Sigmoid colon (tissue), 7 donors: ENCODE results near the gene HMCN2. TPM values are rescaled to one million over a fixed set of nuclear protein-coding genes. Genes with fewer than 3 reads are reported as not detected.

Experiments used
- DNase-seq: peaks from one replicate; pipeline ENCODE4 v3.0.0-alpha.2; 2019
- H3K27ac ChIP-seq, 4 donors: fragments of 200-600 bp; sonication (generic); one replicate each; pipeline ENCODE4 v1.5.1; 2016 to 2019; ENCODE audit warnings: mild to moderate bottlenecking in 1 of 4
- H3K27me3 ChIP-seq, 3 donors: fragments of 200-600 bp; sonication (generic); one replicate each; pipeline ENCODE4 v1.5.1; 2019; ENCODE audit warnings: mild to moderate bottlenecking in 1 of 3
- H3K36me3 ChIP-seq, 4 donors: fragments of 200-600 bp; sonication (generic); one replicate each; pipeline ENCODE4 v1.5.1; 2016 to 2019
- H3K4me1 ChIP-seq, 4 donors: fragments of 200-600 bp; sonication (generic); one replicate each; pipeline ENCODE4 v1.5.1; 2017 to 2019
- H3K4me3 ChIP-seq, 4 donors: fragments of 200-600 bp; sonication (generic); one replicate each; pipeline ENCODE4 v1.5.1; 2017 to 2019; ENCODE audit warnings: mild to moderate bottlenecking in 2 of 4, moderate library complexity in 1 of 4
- H3K9me3 ChIP-seq, 4 donors: fragments of 200-600 bp in 3 of 4; sonication (generic) in 3 of 4; one replicate each; pipeline versions ENCODE4 v1.5.1 to v1.6.1; 2013 to 2019
- EP300 ChIP-seq, 4 donors: sonication (generic); formaldehyde crosslinking; IDR thresholded peaks; one replicate each; pipeline ENCODE4 v1.6.1; 2017; ENCODE audit warnings: antibody characterized with exemption in 4 of 4
- POLR2A ChIP-seq, 2 donors: fragments of 450-650 bp; IDR thresholded peaks; one replicate each; pipeline ENCODE4 v1.6.1; 2016; ENCODE audit warnings: antibody characterized with exemption in 2 of 2, mild to moderate bottlenecking in 2 of 2, moderate library complexity in 2 of 2
- POLR2AphosphoS5 ChIP-seq, 4 donors: sonication (generic); formaldehyde crosslinking; IDR thresholded peaks; one replicate each; pipeline ENCODE4 v1.6.1; 2017; ENCODE audit warnings: antibody characterized with exemption in 4 of 4
- WGBS, 2 donors: extraction: QIAGEN DNeasy Blood & Tissue Kit; methylation state at CpG; one replicate each; pipeline ENCODE4 v1.1.7; 2013; 5-methylcytosine and 5-hydroxymethylcytosine counted together
- intact Hi-C: fragments of 100-400 bp; cut with DNase I; formaldehyde crosslinking; loops from one replicate; pipeline ENCODE4 v1.15.1; 2023
- polyA plus RNA-seq, 3 donors: library from polyadenylated mRNA; stranded (reverse); fragments of 200-250 nt; gene quantifications; one replicate each; pipeline ENCODE4 v1.2.3, GENCODE V29; 2013
- total RNA-seq, 4 donors: library from RNA; depleted of rRNA; stranded (reverse); fragments of >200 nt; gene quantifications; one replicate each; pipeline ENCODE4 v1.1.0, GENCODE V29; 2016
- TF ChIP-seq, protein P1 (sequence below), 4 experiments: fragments of 450-650 bp in 3 of 4; fragments of 200-600 bp in 1 of 4; IDR thresholded peaks; one replicate each; pipeline ENCODE4 v1.5.1; 2016 to 2019; ENCODE audit warnings: antibody characterized with exemption in 4 of 4, mild to moderate bottlenecking in 3 of 4, moderate library complexity in 2 of 4
- donor health status: healthy with polysubstance abuse.
- donor health status: Bipolar disorder and iron deficiency.
- donor health status: healthy.

The HMCN2 gene
- total and polyA plus RNA-seq, 7 donors = 3.6 to 106 (median 13.2) TPM

DNA sequence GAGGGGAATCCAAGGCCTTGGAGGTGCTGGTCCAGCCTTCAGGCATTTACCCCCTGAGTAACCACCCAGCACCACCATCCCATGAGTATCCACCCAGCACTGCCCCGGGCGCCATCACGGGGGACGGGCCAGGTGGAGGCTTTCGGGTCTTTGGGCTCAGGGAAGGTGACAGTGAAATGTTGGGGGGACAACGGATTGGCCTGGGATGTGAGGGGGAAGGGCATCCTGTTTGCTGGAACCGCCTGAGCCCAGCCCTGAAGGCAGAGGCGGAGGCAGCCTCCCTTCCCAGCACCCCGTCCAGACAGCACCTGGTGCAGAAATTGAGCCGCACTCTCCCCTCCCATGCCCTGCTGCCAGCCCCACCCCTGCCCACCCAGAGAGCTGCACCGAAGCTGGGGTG lies 196.2 kb downstream of the HMCN2 start:
- TF ChIP-seq POLR2A (IDR thresholded peaks at IDR 0.05) (no peak), POLR2AphosphoS5 (IDR thresholded peaks at IDR 0.05) (no peak), EP300 (IDR thresholded peaks at IDR 0.05) (no peak)
- TF ChIP-seq, protein P1, sequence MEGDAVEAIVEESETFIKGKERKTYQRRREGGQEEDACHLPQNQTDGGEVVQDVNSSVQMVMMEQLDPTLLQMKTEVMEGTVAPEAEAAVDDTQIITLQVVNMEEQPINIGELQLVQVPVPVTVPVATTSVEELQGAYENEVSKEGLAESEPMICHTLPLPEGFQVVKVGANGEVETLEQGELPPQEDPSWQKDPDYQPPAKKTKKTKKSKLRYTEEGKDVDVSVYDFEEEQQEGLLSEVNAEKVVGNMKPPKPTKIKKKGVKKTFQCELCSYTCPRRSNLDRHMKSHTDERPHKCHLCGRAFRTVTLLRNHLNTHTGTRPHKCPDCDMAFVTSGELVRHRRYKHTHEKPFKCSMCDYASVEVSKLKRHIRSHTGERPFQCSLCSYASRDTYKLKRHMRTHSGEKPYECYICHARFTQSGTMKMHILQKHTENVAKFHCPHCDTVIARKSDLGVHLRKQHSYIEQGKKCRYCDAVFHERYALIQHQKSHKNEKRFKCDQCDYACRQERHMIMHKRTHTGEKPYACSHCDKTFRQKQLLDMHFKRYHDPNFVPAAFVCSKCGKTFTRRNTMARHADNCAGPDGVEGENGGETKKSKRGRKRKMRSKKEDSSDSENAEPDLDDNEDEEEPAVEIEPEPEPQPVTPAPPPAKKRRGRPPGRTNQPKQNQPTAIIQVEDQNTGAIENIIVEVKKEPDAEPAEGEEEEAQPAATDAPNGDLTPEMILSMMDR (IDR thresholded peaks at IDR 0.05) = no peak
- no peak for DNase-seq
- 82 to 85% methylated on average over 11 of the region's 11 CpGs for WGBS, 2 donors
- intact Hi-C loops = loop anchor here (1.0 kb wide), 1 partner anchor 221 kb away; no protein-coding TSS in a partner anchor
- Histone ChIP-seq H3K4me1 (peaks cover 0 to 8% (median 6%) of the 10 kb centered on the region in 4 donors), H3K9me3 (no peaks in the 10 kb centered on the region), H3K4me3 (no peak overlapping the region), H3K36me3 (peaks cover 0 to 31% (median 5%) of the 10 kb centered on the region in 4 donors), H3K27me3 (peaks cover 0 to 3% (median 0%) of the 10 kb centered on the region in 3 donors), H3K27ac (no peak overlapping the region)

DNA sequence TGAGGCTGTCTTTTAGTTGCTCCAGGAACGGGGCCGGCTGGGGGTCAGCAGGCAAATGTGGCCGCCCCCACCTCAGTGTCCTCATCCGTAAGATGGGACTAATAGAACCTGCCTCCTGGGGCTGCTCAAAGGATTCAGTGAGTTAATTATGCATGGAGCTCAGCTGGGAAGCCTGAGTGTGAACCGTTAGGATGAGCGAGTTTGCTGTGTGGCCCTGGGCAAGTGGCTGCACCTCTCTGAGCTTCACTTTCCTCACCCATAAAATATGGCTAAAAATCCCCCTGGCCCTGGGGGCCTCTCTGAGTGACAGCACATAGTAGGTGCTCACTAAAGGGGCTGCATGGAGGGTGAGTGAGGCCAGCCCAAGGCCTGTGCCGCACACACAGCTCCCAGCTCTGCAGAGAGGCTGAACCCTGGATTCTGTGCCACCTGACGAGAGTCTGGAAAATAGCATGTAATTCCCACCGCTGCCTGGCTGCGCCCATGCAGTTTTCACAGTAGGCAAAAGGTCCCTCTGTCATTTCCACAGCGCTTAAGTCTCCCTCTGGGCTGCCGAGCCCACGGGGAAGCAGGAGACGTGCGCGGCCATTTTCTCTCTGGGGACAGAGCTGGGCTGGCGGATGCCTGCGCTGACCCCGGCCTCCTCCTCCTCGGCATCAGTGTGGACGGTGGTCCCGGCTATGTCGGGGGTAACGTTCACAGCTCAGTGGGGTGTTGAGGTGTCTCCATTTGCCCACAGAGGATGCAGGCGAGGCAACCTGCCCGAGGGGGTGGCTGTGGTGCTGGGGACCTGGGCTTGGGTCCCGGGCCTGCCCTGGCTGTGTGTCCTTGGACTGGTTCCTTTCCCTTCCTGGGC lies 197.4 kb downstream of the HMCN2 start:
- H3K36me3 ChIP-seq = peaks cover 0 to 37% (median 6%) of the 10 kb centered on the region in 4 donors
- peaks cover 0 to 8% (median 6%) of the 10 kb centered on the region in 4 donors for H3K4me1 ChIP-seq
- no peak overlapping the region for H3K4me3 ChIP-seq
- no peaks in the 10 kb centered on the region for H3K9me3 ChIP-seq
- intact Hi-C loops = no loop called here
- no peak overlapping the region for H3K27ac ChIP-seq
- TF ChIP-seq POLR2AphosphoS5 (IDR thresholded peaks at IDR 0.05) (no peak), EP300 (IDR thresholded peaks at IDR 0.05) (no peak), POLR2A (IDR thresholded peaks at IDR 0.05) (no peak)
- TF ChIP-seq, protein P1 (IDR thresholded peaks at IDR 0.05) = no peak
- WGBS, 2 donors = 91 to 93% methylated on average over 27 of the region's 27 CpGs
- DNase-seq = no peak
- H3K27me3 ChIP-seq = peaks cover 0 to 3% (median 0%) of the 10 kb centered on the region in 3 donors

DNA sequence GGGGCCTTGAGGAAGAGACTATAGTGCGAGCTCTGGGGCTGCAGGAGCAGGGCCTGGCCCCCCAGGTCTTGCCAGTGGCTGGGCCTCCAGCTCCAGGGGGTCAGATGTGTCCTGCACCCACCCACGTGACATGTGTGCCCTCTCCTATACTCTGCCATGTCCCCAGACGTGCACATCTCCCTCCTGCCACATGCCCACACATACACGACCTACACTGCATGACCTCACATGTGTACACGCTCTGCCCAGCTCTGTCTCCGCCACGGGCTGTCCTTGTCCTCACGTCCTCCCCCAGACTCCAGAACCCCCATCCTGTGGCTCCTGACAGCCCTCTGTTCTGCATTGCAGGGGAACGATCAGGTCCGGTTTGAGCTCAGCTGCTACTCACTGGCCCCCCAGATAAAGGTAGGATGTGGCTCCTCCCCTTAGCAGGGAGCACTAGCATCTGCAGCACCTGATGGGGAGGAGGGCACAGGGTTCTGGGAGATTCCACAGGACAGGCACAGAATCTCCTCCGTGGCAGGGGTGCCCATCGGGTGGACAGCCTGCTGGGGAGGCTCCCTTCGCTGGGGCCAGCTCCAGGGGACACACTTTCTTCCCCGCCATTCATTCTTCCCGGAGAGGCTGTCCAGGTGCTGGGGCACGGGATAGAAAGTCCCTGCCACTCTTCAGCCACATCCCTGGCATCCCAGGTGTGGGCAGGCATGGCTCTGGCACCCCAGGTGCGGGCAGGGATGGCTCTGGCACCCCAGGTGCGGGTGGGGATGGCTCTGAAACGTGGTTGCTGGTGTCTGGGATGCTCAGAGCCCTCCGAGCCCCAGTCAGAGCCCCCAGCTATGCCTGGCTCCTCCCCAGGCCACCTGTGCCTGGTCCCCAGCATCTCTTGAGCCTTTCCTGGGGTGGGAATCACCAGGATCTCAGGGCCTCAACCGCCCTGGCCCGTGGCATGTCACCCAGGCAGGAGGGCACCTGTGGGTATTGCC lies 198.5 kb downstream of the HMCN2 start:
- H3K4me3 ChIP-seq = no peak overlapping the region
- intact Hi-C loops = no loop called here
- H3K27me3 ChIP-seq = peaks cover 0 to 3% (median 0%) of the 10 kb centered on the region in 3 donors
- TF ChIP-seq, protein P1 (IDR thresholded peaks at IDR 0.05) = no peak
- TF ChIP-seq POLR2A (IDR thresholded peaks at IDR 0.05) (no peak), POLR2AphosphoS5 (IDR thresholded peaks at IDR 0.05) (no peak), EP300 (IDR thresholded peaks at IDR 0.05) (no peak)
- peaks cover 0 to 37% (median 8%) of the 10 kb centered on the region in 4 donors for H3K36me3 ChIP-seq
- WGBS, 2 donors = 85 to 87% methylated on average over 22 of the region's 22 CpGs
- peaks cover 0 to 8% (median 6%) of the 10 kb centered on the region in 4 donors for H3K4me1 ChIP-seq
- DNase-seq = no peak
- no peaks in the 10 kb centered on the region for H3K9me3 ChIP-seq
- H3K27ac ChIP-seq = no peak overlapping the region

DNA sequence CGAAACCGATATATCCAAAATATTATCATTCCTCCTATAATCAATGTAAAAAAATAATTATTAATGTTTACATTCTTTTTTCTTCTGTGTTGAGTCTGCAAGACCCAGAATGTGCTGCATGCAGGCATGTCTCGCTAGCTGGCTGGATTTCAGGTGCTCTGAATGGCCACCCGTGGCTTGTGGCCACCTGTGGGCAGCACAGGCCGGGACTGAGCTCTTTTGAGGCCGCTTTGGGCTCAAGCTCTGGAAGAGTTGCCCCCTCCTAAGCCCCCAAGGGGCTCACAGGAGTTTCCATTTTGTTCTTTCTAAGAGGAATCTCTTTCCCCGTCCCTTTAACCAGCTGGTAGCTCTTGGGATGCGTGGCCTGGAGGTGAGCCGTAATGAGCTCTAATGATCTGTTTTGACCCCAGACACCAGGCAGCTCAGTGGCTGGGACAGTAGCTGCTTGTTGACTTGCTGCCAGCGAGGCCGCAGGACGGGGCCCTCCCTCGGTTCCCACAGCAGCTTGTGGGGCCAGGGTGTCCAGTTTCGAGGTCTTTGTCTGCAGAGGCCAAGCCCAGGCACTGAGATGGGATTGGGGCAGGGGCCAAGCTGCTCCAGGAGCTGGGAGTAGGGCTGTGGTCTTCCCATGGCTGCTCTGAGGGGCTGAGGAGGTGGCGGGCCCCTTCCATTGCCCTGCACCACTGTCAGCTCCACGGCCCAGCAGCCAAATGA lies 200.0 kb downstream of the HMCN2 start:
- peaks cover 0 to 42% (median 10%) of the 10 kb centered on the region in 4 donors for H3K36me3 ChIP-seq
- intact Hi-C loops = no loop called here

More for the DNA sequence above, 200.0 kb downstream of the HMCN2 start:
- Histone ChIP-seq H3K4me3 (no peak overlapping the region), H3K9me3 (no peaks in the 10 kb centered on the region), H3K27ac (no peak overlapping the region), H3K4me1 (peaks cover 0 to 8% (median 6%) of the 10 kb centered on the region in 4 donors), H3K27me3 (peaks cover 0 to 3% (median 0%) of the 10 kb centered on the region in 3 donors)
- TF ChIP-seq POLR2A (IDR thresholded peaks at IDR 0.05) (no peak), POLR2AphosphoS5 (IDR thresholded peaks at IDR 0.05) (no peak), EP300 (IDR thresholded peaks at IDR 0.05) (no peak)
- TF ChIP-seq, protein P1 (IDR thresholded peaks at IDR 0.05) = no peak
- 78 to 87% methylated on average over 16 of the region's 16 CpGs for WGBS, 2 donors
- DNase-seq = no peak
